GM15510 (cell line): ENCODE measurements around the gene F10.

ENCODE experiments used
- POLR2A ChIP-seq: IDR thresholded peaks from 3 replicates; pipeline ENCODE4 v1.6.1; 2011; ENCODE audit warnings: borderline replicate concordance; ENCODE audit not compliant: insufficient read length; ENCODE audit errors: extremely low read depth

Gene F10

DNA sequence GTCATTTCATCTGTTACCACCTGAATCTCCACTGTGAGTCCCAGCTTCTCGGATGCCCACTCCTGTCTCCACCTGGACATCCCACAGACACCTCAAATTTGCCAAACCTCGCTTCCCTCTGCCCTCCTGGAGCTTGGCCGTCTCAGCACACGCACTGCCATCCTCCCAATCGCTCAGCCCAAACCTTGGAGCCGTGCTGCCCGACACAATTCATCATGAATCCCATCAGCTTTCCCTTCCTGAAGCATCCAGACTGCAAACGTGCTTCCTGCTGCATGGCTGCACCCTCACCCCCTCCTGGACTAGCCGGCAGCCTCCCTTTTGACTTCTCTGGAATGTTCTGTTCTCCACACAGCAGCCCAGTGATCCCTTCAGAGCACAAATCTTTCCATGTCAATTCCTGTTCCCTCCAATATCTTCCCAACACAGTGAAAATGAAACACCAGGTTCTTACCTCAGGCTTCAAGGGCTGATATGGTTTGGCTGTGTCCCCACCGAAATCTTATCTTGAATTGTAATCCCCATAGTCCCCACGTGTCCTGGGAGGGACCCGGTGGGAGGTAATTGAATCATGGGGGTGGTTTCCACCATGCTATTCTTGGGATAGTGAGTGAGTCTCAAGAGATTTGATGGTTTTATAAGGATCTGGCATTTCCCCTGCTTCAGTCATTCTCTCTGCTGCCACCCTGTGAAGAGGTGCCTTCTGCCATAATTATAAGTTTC lies 34.8 kb downstream of the F10 start:
- no peak for TF ChIP-seq POLR2A

DNA sequence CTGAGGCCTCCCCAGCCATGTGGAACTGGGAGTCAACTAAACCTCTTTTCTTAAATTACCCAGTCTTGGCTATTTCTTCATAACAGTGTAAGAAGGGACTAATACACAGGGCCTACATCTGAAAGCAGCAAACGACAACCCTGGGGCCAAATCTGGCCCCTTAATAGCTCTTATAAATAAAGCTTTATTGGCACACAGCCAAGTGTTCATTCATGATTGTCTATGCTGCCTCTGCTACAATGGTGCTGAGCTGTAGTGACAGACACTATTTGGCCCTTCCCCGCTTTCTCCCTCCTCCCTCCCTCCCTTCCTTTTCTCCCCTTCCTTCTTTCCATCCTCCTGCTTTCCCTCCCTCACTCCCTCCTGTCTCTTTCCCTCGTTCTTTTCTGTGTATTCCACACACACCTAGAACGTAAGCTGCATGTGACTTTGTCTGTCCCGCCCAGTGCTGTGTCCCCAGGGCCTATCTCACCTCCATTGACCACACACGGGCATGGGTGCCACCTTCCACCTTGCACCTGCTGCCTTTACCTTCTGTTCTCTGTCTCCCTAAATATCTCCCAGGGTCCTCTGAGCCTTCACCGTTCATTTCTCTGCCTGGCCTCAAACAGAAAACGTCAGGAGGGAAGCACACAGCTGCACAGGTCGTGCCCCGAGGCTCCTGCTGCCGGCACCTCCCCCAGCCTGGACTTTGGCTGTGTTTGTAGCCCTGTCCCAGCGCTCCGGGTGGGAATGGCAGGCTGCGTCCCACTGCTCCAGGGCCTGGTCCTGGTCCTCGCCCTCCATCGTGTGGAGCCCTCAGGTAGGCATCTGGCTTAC lies 35.5 kb downstream of the F10 start, which contains the start of gene PROZ:
Gene PROZ, plus strand, starts transcription at position 720 of the 819 bp plus-strand sequence. Its CDS starts 13 bp downstream, at position 733.
- no peak for TF ChIP-seq POLR2A

GRCh38 chr13:113158946-113159345 lies 36.3 kb downstream of the F10 start:
- TF ChIP-seq POLR2A = no peak

DNA sequence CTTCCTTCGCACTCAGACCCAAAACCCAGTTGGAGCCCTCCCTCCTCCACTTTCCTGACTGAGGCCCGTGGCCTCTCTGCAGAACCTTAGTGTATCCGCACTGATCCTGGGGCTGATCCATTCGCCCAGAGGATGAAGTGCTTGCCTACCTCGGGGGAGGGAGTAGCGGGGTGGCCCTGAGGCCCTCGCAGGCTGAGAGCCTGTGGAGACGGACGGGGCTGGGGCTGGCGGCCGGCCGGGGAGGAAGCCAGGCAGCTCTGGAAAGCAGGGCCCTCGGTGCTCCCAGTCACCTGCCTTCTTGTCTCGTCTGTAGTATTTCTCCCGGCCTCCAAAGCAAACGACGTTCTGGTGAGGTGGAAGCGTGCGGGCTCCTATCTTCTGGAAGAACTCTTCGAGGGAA lies 37.1 kb downstream of the F10 start:
- no peak for TF ChIP-seq POLR2A

- TF ChIP-seq POLR2A = no peak
These were observed 38.4 kb downstream of the F10 start for GRCh38 chr13:113160983-113161382.

DNA sequence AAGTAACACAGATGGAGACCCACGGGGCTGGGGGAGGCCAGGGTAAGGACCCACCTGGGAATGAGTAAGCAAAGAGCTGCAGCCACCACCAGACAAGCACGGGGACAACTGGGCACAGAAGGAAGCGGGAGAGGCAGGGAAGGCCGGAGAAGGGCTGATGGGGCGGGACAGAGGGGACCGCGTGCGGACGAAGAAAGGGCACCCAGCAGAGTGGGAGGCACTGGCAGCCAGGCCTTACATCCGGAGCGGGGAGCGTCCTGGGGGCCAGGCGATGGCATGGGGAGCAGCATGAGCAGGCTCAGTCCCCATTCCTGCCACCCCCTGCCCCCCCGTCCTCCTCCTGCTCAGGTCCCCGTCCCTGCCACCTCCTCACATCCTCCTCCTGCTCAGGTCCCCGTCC lies 38.8 kb downstream of the F10 start:
- TF ChIP-seq POLR2A = no peak

DNA sequence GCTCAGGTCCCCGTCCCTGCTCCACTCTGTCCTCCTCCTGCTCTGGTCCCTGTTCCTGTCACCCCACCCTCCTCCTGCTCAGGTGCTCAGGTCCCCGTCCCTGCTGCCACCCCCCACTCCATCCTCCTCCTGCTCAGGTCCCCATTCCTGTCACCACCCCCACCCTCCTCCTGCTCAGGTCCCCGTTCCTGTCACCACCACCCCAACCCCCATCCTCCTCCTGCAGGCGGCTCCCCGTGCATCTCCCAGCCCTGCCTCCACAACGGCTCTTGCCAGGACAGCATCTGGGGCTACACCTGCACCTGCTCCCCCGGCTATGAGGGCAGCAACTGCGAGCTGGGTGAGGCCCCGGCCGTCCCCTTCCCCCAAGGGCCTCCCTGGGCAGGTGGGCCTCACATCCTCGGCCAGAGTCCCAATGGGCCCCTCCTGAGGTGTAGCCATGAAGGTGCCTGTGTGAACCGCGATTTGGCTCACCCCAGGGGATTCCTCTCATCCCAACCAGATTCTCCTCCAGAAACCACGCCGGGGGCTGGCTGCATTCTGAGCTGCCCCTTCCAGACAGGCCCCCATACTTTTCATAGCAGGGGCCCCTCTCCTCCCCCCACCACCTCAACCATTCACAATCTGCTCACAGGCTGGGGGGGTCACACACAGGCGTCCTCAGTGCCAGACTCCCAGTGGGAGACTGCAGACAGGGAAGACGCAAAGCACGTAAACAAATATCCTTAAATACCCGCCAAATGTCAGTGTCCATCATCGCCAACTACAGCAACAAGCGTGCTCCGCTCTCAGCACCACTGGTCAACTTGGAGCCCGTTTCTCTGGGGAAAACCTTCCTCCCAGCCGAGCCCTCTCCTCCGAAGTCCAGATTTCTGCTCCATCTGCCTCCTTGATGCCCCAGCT lies 40.4 kb downstream of the F10 start:
- TF ChIP-seq POLR2A = no peak

DNA sequence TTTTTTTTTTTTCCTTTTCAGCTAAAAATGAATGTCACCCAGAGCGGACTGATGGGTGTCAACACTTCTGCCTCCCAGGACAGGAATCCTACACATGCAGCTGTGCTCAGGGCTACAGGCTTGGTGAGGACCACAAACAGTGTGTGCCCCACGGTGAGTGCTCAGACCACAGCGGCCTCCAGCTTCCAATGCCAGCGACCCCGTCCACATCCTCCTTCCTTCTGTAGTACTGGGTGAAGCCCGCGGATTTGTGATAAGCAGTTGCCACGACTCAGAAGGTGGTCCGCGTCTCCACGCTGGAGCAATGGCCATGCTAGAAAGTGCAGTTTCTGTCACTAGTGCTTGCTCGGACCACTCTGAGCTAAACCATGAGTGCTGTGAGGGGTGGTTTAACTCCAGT lies 41.9 kb downstream of the F10 start:
- no peak for TF ChIP-seq POLR2A

DNA sequence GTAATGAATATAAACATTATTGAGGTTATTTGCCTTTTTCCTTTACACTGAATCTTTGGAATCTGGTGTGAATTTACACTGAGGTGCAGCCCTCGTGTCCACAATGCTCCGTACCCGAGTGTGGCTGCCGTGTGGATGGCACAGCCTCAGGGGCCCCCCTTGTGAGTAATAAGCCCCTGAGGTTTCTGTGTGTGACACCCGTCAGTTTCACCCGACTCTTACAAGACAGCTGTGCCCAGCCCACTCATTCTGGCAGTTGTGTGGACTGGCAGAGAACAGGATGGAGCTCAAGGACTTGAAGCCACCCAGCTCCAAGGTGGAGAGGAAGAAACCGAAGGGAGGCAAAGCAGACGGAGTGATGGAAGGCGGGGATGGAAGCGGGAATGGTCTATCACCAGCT lies 43.7 kb downstream of the F10 start:
- TF ChIP-seq POLR2A = no peak

GRCh38 chr13:113166681-113167080 lies 44.1 kb downstream of the F10 start:
- no peak for TF ChIP-seq POLR2A

- TF ChIP-seq POLR2A = no peak
These were observed 44.6 kb downstream of the F10 start for GRCh38 chr13:113167155-113167554.

- TF ChIP-seq POLR2A = no peak
These were observed 45.0 kb downstream of the F10 start for GRCh38 chr13:113167575-113167974.

DNA sequence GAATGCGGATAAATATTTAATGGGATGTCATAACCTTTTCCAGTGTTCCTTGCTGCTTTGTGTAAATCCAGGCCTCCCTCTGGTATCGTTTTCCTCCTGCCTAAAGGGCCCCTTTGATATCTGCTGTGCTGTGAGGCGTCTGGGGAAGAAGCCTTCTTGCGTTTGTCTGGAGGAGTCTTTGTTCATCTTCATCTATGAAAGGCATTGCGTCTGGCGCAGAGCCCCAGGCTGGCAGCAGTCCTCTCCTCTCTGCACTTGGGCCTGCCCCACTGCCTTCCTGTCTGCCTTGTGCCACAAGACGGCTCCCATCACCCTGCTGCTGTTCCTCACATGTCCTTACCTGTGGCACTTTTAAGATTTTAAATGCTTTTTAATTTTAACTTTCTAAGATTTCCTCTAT lies 45.6 kb downstream of the F10 start:
- TF ChIP-seq POLR2A = no peak

- TF ChIP-seq POLR2A = no peak
These were observed 47.0 kb downstream of the F10 start for GRCh38 chr13:113169277-113170272.
